Pulmonary artery endothelial cell (primary cell): Measurements from ENCODE around the gene RBM39. TPM values are rescaled to one million over a fixed set of nuclear protein-coding genes. Genes with fewer than 3 reads are reported as not detected.
"Not testable (repeated sequence)": the region's sequence is repeated elsewhere in the genome, so short reads cannot be mapped to it uniquely, and the experiment has no call there.

ENCODE experiments used
- DNase-seq: peaks from one replicate; pipeline ENCODE4 v3.0.0-alpha.2; 2011; ENCODE audit warnings: low read depth, low spot score
- total RNA-seq: library from RNA; depleted of rRNA; stranded (reverse); fragments of >200 nt; gene quantifications from 2 replicates; pipeline ENCODE4 v1.2.3, GENCODE V29; 2014

The RBM39 gene
- total RNA-seq, 1 donor from 2014 or later = 247 TPM

DNA sequence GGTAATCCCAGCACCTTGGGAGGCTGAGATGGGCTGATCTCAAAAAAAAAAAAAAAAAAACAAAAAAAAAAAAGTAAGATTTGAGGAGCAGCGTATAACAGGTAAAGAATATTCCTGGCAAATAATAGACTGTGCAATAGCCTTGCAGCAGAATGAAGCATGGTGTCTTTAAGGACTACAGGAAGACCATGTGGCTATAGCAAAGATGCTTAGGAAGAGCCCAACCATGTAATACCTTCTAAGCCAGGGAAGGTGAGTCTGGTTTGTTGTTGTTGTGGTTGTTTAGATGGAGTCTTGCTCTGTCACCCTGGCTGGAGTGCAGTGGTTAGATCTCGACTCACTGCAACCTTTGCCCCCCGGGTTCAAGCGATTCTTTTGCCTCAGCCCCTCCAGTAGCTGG, 14.3 kb upstream of the RBM39 start:
- DNase-seq = no peak

DNA sequence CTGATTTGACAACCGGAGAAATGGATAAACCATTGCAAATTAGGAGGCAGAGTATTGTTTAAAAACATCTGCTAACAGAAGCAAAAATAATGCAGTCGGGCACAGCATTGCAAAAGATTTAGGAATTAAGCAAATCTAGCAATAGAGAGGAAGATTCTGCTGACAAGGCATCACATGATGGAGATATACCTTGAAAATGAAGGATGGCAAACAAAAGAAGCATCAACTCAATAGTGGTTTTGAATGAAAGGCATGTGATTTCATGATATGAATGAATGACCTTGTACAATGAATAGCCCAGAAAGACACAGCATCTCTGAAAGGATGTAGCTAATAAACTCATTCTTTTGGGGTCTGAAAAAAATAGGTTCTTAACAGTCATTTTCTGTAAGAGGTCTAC, 8.6 kb upstream of the RBM39 start:
- DNase-seq = no peak

DNA sequence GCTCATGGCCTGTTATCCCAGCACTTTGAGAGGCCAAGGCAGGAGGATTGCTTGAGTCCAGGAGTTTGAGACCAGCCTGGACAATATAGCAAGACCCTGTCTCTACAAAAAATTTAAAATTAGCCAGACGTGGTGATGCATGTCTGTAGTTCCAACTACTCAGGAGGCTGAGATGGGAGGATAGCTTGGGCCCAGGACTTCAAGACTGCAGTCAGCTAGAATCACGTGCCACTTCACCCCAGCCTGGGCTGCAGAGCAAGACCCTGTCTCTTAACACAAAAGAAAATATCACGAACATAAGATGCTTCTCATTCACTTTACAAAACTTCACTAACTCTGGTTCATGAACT, 2.4 kb upstream of the RBM39 start:
- DNase-seq = not testable (repeated sequence)

DNA sequence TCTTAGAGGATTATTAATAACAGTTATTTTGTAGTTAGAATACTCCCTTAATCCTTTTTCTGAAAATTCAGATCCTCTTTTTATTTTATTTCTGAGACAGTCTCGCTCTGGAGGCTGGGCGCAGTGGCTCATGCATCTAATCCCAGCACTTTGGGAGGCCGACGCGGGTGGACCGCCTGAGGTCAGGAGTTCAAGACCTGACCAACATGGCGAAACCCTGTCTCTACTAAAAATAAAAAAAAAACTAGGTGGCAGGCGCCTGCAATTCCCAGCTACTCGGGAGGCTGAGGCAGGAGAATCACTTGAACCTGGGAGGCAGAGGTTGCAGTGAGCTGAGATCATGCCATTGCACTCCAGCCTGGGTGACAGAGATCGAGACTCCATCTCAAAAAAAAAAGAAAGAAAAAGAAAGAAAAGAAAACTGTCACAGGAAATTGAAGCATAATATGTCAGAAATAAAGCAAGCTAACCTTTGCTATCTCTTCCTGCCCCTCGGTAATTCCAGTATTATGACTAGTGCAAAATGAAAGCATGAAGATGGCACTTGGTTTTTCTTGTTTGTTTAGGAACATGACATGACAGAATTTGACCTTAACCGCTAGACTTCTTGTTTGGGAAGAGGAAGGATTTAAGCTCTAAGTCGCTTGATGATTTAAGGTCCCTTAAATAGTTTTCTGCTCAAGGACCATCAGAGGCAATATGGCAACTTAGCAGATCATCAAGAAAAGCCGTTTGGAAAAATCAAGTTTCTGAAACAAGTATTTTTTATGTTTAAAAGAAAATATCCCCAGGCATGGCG, 1.8 kb upstream of the RBM39 start:
- DNase-seq = no peak

DNA sequence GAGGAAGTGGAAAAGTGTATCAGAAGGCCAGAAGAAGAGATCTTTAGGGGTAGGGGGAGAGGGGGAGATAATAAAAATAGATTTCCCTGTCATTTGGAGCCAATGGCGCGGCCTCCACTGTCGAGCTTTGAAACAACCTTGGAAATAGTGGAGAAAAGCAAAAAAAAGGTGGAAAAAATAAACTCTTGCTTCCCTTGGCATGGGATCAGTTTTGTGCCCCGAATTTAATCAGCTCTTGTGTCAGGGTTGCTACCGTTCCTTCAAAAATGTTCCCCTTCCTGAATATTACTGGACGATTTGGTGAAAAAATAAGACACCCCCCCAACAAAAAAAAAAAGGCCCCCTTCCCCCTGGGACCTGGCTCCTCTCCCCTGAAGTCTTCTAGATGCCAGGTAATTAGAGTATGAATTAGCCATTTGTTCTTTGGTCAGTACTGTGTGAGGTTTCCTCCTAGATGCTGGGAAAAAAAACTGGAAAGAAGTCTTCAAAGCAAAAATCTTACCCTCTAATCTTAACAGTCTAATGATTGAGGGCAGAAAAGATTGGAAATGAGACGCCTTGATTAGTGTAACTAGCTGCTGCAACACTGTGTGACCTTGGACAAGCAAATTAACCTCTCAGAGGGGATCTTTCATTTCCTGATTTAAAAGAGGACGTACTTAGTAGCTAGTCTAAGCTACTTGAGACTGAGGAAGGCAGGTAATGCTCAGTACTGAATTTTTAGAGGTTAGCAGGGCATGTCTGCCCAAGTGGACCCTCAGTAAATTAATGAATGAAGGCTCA, 872 bp upstream of the RBM39 start:
- DNase-seq = no peak

DNA sequence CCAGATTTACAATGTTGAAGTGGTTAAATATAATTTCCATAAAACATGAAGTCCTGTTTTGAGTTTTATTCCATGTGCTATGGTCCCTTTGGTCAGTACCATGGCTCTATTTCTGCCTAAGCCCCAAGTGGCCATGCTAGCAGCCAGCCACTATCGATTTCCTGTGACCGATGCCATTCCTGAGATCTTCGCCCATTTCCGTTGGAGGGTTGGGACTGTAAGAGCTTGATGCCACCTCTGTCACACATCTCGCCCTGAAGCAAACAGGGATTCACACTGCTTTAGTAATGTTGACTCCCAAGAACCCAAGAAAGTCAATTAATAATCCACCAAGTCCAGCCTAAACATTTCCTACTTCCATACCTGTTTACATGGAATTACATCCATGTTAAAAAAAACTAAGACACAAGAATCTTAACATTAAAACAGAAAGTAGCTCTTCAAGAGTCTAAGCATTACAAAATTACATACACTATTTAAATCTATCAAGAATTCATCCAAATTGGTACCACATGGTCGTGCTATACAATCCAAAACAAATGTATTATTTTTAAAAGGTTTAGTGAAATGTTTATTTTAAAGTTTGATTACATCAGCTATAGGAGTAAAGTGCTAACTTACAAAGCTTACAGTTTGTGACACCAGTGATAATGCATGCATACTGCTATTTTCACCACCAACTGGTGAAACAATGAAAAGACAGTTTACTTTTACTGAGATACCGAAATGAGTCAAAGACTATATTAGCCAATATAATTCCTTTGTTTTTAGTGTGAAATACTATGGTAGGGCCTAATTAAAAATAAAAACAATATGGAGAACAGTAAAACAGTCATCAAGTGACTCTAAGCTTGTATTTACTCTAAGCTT, 2.5 kb downstream of the RBM39 start:
- no peak for DNase-seq

DNA sequence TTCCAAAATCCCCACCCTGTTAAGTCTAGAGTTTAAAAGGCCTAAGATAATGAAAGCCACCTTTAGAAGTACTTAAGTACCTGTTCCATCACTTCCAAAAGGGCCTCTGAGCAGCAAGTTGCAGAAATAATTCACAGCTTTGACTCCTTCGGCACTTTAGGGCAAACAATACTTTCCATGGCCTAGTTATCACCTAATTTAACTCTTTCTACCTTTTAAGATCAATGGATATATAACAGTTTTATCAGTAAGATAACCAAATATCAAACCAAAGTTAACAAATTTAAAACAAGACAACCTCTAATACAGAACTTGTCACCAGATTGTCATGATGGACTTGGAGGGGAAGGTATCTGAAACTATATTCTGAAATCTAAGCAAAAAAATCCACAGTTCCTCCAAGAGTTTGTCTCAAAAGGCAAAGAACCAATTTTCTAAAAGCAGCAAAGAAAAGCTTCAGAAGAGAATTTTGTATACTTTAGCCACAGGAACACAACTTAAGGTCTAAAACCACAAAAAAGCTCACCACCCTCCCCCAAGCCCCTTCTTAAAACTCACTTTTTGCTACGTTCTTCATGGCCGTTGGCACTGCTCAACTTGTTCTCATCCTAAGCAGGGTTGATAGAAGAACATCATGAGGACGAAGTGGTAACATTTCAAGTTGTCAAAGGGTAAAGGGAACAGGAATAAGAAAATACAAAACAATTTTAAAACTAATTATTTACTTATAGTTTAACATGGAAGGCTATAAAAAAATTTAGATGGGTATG, 3.5 kb downstream of the RBM39 start:
- DNase-seq = no peak

DNA sequence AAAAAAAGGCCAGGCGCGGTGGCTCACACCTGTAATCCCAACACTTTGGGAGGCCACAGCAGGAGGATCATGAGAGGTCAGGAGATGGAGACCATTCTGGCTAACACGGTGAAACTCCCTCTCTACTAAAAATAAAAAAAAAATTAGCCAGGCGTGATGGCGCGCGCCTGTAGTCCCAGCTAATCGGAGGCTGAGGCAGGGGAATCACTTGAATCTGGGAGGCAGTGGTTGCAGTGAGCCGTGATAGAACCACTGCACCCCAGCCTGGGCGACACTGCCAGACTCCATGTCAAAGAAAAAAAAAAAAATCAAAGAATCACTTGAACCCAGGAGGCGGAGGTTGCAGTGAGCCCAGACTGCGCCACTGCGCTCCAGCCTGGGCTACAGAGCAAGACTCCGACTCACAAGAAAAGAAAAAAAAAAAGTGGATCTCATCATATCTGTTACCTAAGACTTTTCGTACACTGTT, 4.2 kb downstream of the RBM39 start:
- no peak for DNase-seq

DNA sequence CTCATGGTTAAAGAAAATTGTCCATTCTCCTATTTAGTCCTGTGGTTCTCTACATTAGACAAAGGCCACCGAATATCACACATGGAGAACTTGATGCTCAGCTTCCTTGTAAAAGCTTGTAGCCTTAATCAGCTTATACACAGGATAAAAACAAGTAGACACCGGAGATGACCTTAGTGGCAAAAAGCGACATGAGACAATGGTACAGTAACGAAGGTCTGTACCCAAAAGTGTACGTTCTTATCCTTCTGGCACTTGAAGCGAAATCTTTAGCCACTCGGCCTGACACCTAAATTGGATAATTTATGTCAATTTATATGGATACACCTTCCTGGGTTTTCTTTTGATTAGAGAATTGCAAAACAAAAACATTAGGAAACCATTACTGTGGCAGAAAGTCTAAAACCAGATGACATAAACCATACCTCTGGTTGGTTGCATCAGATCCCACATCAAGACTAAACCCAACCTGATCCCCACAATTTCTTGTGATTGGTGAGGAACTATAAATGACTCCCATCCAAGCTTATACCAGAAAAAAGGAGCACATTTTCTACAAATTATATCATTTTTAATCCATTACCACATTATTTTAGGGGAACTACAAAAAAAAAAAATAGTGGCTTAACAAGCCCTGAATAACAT, 6.1 kb downstream of the RBM39 start:
- no peak for DNase-seq

DNA sequence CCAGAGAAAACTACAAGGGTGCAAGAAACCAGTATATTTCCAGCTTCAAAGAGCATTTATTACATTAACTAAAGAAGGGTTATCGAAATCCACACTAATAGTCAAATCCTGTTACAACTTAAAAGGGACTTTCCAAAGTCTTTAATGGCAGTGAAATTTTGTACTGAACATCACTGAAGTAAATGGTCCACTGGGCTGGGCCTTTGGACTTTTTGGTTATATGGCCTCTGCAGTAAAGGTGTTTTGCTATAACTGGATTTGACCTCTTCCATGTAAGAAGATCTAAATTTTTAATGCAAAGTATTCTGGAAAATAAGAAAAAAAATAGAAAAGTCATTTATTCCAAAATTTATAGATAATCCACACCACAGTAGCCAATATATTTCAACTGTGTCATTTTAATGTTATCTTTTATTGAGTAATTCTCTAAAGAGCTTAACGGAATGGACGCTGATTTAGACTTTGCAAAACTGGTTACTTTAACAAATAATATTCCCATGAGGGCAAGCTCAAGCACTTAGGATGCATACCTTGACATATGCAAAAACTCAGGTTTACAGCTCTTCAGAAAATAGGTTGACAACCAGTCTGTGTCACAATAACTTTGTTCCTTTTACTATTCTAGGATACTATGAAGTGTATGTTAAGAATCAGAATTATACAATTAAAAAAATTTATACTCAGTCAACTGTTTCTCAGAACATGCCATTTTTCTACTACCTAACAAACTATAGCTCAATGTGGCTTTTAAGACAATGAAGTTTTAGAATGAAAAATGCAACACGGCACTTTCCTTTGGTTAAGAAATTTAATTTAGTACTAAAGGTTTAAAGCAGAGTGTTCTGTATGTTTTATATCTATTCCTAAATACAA, 7.0 kb downstream of the RBM39 start:
- DNase-seq = no peak

DNA sequence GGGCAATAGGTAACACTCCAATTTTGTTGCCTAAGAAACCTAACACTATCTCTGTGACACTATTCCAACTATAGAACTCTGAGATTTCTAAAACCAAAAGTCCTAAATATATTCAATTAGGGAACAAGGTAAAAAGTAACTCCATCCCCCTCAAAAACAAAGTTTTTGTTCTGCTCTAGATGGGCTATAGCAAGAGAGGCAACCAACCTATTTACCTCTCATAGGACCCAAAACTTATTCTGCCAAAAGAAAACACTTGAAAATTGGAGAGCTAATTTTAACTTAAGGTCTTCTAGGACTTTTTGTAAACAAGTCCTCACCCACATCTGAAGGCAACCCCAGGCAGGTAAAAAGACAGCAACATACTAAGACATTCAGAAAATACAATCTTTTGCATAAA, 7.7 kb downstream of the RBM39 start:
- DNase-seq = no peak

DNA sequence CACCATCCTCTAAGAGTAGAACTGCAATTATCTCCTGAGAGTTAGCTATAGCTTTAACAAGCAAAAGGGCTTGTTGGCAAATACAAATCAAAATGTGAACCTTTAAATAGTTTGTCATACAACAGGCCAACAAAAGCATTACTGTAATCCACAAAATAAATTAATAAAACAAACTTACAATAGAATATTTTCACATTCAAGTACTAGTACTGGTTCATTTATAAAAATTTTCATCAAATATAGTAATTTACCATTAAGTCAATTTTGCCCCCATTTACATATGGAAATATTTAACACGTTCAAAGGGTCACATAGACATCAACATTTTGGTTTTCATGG, 9.4 kb downstream of the RBM39 start:
- no peak for DNase-seq

DNA sequence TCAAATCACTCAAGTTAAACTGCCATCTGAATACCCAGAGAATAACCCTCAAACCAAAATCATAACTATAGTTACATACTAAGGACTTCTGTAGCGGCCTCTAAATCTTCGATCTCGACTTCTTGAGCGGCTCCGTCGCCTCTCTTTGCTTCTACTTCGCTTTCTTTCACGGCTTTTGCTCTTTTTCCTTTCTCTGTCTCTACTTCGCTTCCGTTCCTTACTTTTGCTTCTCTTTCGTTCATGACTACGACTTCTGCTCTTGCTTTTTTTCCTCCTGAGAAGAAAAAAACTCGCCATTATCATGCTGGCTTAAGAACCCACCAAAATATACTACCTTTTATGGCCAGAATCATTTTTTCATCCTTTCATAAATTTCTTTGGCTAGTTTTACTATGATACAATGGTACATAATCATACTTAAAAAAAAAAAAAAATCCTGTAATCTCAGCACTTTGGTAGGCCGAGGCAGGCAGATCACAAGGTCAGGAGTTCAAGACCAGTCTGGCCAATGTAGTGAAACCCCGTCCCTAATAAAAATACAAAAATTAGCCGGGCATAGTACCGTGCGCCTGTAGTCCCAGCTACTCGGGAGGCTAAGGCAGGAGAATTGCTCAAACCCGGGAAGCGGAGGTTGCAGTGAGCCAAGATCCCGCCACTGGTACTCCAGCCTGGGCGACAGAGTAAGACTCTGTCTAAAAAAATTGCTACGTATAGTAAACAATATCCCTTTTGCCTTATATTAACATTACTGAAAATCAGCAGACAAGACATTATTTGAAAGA, 10.0 kb downstream of the RBM39 start:
- DNase-seq = no peak

DNA sequence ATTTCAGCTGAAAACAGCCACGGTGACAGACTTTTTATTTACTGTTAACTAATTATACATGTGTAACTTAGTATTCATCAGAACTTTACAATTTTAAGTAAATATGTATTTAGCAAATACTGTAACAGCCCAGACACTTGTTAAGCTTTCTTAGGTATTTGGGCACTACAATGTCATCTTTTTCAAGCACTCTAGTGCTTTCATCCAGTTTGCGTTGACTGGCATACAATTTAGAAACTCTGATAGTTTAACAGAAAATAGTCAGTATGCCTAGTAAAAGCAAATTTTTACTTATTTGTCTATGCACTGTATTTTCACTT, 10.6 kb downstream of the RBM39 start:
- no peak for DNase-seq

DNA sequence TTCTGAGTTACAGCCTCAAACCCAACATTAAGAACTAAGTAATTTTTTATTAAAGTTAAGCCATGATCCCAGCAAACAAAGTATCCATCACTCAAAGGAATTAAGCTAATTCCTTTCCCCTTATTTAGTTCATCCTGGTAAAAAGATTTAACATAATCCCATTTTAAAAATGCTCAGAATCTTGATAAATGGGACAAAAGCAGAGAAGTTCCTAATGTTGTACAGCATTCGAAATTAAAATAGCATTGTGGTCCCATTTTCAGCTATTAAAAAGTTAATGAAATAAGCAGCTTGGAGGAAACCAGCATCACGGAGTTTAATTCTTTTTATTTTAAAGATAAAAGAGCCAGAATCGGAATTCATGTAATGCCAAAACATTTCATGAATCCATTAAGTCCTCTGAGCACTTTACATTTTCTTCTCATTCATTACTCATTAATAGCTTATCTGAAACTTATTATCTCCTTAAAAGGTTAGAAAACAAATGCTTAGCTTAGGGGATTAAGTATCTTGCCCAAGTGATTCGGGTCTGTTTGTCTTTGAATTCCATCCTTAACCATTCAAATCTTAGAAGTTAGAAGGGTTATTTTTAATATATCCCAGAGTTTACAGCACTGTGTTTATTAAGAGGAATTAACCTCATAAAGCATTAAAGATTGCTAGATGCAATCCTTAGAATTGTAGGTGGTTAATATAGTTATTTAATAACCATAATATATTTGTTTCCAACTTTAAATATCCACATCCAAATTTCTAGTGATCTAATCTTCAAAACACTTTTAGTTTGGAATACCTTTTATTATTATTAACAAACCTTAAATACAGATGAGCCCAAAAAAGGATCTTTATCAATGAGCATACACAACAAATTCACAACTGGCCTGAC, 11.2 kb downstream of the RBM39 start:
- DNase-seq = no peak

DNA sequence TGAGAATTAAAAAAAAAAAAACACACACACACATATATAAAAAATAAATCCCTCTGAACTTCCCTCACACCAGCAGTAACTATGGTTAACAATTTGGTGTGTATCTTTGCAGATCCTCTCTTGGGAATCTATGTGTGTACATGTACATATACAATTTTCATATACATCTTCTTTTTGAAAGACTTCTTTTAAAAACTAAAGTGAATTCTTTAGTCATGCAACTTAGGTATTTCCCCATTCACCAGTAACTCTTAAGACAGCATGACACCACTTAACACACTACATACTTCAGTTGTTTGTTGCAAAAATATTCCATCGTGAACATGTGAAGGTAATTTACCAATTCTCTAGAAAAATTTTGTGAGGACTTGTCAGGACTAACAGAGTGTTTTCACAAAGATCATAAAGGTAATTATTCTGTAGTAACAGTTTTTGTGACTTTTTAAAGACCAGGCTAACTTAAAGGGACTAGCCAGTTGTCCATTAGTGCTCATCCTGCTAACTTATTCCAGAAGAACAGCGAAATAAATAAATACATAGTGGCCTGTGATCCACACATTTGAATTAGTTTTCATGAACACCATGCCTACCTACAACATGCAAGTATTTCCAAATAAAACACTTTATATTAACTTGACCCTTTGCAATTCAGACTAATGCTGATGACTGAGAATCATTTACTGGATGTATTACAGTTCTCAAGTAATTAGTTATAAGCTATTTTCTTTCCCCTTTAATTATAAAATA, 12.1 kb downstream of the RBM39 start:
- no peak for DNase-seq

DNA sequence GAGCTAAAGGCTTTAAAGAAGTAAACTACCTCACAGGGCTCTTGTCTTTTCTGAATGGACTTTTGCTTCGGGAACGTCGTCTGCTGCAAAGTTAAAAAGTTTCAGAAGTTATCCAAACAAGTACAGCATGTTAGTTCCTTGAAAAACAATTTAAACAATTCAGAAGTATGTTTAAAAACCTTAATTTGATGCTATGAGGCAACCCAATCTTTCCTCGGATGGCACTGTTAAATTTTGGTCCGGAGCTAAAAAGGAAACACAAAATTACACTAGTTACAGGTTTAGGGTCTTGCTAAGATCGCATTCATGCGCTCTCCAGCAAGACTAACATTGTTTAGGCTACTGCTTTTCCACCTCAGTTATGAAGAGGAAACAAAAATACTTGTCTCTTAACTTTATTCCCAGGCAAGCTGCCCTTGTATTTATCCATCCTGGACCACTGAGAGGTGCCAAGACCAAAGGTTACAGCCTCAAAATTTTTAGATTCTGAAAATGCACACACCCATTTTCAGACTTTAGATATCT, 12.7 kb downstream of the RBM39 start:
- DNase-seq = no peak
